ENCODE data around the gene ASCL5.

Gene ASCL5

GRCh38 chr1:201085902-201086735, 40.9 kb downstream of the ASCL5 start:
- TF ChIP-seq, protein P1, sequence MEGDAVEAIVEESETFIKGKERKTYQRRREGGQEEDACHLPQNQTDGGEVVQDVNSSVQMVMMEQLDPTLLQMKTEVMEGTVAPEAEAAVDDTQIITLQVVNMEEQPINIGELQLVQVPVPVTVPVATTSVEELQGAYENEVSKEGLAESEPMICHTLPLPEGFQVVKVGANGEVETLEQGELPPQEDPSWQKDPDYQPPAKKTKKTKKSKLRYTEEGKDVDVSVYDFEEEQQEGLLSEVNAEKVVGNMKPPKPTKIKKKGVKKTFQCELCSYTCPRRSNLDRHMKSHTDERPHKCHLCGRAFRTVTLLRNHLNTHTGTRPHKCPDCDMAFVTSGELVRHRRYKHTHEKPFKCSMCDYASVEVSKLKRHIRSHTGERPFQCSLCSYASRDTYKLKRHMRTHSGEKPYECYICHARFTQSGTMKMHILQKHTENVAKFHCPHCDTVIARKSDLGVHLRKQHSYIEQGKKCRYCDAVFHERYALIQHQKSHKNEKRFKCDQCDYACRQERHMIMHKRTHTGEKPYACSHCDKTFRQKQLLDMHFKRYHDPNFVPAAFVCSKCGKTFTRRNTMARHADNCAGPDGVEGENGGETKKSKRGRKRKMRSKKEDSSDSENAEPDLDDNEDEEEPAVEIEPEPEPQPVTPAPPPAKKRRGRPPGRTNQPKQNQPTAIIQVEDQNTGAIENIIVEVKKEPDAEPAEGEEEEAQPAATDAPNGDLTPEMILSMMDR (IDR thresholded peaks at IDR 0.05), result peak; percentile 66

DNA sequence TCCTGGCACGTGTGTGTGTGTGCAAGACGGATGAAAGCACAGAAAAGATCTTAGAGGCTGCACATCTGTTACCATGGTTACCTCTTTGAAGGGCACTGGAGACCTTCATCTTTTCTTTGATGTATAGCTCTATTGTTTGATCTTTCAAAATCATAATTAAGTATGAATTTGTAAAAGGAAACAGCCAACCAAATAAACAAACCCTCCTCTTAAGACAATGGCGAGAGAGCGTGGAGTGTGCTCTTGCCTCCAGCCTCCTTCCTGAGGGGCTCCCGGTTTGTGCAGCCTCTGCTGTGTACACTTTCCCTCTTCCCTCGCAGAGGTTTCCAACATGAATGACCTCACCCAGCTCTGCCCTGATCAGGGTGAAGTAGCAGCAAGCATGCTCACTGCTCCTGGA, 42.7 kb downstream of the ASCL5 start:
- TF ChIP-seq, protein P1 (IDR thresholded peaks at IDR 0.05), result no peak

DNA sequence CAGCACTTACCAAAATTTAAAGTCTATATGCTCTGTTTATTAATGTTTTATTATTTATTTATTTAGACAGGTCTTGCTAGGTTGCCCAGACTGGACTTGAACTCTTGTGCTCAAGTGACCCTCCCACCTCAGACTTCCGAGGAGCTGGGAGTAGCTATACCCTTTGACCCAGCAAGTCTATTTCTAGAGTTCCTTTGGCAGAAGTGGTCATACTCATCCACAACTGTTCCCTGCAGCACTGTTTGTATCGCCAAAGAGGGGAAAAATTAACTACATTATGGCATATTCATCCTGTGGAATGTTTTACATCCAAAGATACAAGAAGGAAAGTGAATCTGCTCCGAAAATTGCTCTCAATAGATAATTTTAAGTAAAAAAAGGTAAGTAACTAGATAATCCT, 43.2 kb downstream of the ASCL5 start:
- TF ChIP-seq, protein P1 (IDR thresholded peaks at IDR 0.05), result no peak

- TF ChIP-seq, protein P1 (IDR thresholded peaks at IDR 0.05), result no peak
Observed at GRCh38 chr1:201080135-201080534, 46.8 kb downstream of the ASCL5 start.

GRCh38 chr1:201077736-201078135, 49.2 kb downstream of the ASCL5 start:
- TF ChIP-seq, protein P1 (IDR thresholded peaks at IDR 0.05), result no peak

DNA sequence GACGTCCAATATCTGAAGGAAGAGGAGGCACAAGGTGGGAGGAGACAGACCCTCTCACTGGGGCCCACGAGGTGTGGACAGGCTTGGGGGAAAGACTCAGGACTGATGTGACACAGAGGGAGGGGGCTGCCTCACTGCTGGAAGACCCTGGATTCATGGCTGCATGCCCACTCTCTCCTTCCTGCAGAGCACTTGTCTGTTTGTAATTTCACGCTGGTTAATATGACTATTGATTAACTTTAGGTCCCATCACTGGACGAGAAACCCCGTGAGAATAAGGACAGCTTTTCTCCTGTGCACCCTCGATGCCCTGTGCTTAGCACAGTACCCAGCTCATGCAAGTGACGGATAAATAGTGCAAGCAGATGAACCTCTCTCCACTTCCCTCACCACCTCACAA, 49.9 kb downstream of the ASCL5 start:
- TF ChIP-seq, protein P1 (IDR thresholded peaks at IDR 0.05), result no peak

- TF ChIP-seq, protein P1 (IDR thresholded peaks at IDR 0.05), result no peak
Observed at GRCh38 chr1:201076092-201076491, 50.9 kb downstream of the ASCL5 start.
